Left ventricle myocardium inferior (tissue), 1 donor: ENCODE measurements around the gene ZNF107. TPM values are rescaled to one million over a fixed set of nuclear protein-coding genes. Genes with fewer than 3 reads are reported as not detected.
"Not testable (repeated sequence)": the region's sequence is repeated elsewhere in the genome, so short reads cannot be mapped to it uniquely, and the experiment has no call there.

Experiments used
- DNase-seq: peaks from one replicate; pipeline ENCODE4 v3.0.0-alpha.2; 2020
- H3K27ac ChIP-seq: fragments of 200-600 bp; replicated peaks from 2 replicates; pipeline ENCODE4 v1.8.0; 2021
- H3K27me3 ChIP-seq: fragments of 200-600 bp; 2 replicates; pipeline ENCODE4 v1.8.0; 2021; ENCODE audit warnings: low read depth
- H3K36me3 ChIP-seq: fragments of 200-600 bp; 2 replicates; pipeline ENCODE4 v1.8.0; 2021
- H3K4me1 ChIP-seq: fragments of 200-600 bp; 2 replicates; pipeline ENCODE4 v1.8.0; 2021
- H3K4me3 ChIP-seq: fragments of 200-600 bp; 2 replicates; pipeline ENCODE4 v1.8.0; 2021; ENCODE audit warnings: mild to moderate bottlenecking, moderate library complexity
- H3K9me3 ChIP-seq: fragments of 200-600 bp; replicated peaks from 2 replicates; pipeline ENCODE4 v1.8.0; 2021
- intact Hi-C: fragments of 100-400 bp; cut with micrococcal nuclease; formaldehyde crosslinking; loops from one replicate; pipeline ENCODE4 v1.11.0; 2022
- total RNA-seq: library from RNA; stranded (reverse); fragmentation: NEBNext Ultra II Directional; extraction: Animal tissue kit (Norgen Biotek cat#: 25700); gene quantifications from one replicate; pipeline ENCODE4 v1.2.1, GENCODE V29; 2021
- TF ChIP-seq, protein P1 (sequence below): fragments of 200-600 bp; IDR thresholded peaks from 2 replicates; pipeline ENCODE4 v1.8.0; 2021; ENCODE audit warnings: antibody characterized with exemption, mild to moderate bottlenecking, borderline replicate concordance
- donor health status: DM: no; HTN: yes; CAD: no; lungs with severe emphysema.

Gene ZNF107
- total RNA-seq, 1 donor from 2014 or later, result 1.4 TPM

- TF ChIP-seq, protein P1, sequence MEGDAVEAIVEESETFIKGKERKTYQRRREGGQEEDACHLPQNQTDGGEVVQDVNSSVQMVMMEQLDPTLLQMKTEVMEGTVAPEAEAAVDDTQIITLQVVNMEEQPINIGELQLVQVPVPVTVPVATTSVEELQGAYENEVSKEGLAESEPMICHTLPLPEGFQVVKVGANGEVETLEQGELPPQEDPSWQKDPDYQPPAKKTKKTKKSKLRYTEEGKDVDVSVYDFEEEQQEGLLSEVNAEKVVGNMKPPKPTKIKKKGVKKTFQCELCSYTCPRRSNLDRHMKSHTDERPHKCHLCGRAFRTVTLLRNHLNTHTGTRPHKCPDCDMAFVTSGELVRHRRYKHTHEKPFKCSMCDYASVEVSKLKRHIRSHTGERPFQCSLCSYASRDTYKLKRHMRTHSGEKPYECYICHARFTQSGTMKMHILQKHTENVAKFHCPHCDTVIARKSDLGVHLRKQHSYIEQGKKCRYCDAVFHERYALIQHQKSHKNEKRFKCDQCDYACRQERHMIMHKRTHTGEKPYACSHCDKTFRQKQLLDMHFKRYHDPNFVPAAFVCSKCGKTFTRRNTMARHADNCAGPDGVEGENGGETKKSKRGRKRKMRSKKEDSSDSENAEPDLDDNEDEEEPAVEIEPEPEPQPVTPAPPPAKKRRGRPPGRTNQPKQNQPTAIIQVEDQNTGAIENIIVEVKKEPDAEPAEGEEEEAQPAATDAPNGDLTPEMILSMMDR, result no peak
- Histone ChIP-seq H3K27ac (no peak overlapping the region), H3K27me3 (no peaks in the 10 kb centered on the region), H3K36me3 (no peaks in the 10 kb centered on the region), H3K9me3 (peaks cover 4% of the 10 kb centered on the region), H3K4me3 (no peak overlapping the region), H3K4me1 (no peaks in the 10 kb centered on the region)
- no peak for DNase-seq
- intact Hi-C loops, result no loop called here
Observed at GRCh38 chr7:64656489-64656888, 9.4 kb upstream of the ZNF107 start.

GRCh38 chr7:64662091-64662490, 3.8 kb upstream of the ZNF107 start:
- DNase-seq, H3K36me3 ChIP-seq, H3K27ac ChIP-seq, H3K9me3 ChIP-seq, intact Hi-C loops, H3K27me3 ChIP-seq, H3K4me3 ChIP-seq: not testable (repeated sequence)
- H3K4me1 ChIP-seq, result peaks cover 22% of the 10 kb centered on the region

GRCh38 chr7:64666663-64667050, 724 bp downstream of the ZNF107 start:
- Histone ChIP-seq H3K9me3 (no peaks in the 10 kb centered on the region), H3K36me3 (peaks cover 13% of the 10 kb centered on the region), H3K4me3 (peak overlapping the region; percentile 88), H3K4me1 (peaks cover 22% of the 10 kb centered on the region), H3K27me3 (no peaks in the 10 kb centered on the region), H3K27ac (peak overlapping the region; percentile 80)
- intact Hi-C loops, result no loop called here
- no peak for DNase-seq
- TF ChIP-seq, protein P1, result no peak

GRCh38 chr7:64667311-64667710, 1.4 kb downstream of the ZNF107 start:
- Histone ChIP-seq H3K27ac (no peak overlapping the region), H3K4me1 (peaks cover 22% of the 10 kb centered on the region), H3K27me3 (no peaks in the 10 kb centered on the region), H3K36me3 (peaks cover 13% of the 10 kb centered on the region), H3K4me3 (no peak overlapping the region), H3K9me3 (no peaks in the 10 kb centered on the region)
- intact Hi-C loops, result no loop called here
- TF ChIP-seq, protein P1, result no peak
- no peak for DNase-seq

GRCh38 chr7:64672414-64672813, 6.5 kb downstream of the ZNF107 start:
- intact Hi-C loops, result no loop called here
- Histone ChIP-seq H3K27me3 (no peaks in the 10 kb centered on the region), H3K9me3 (no peaks in the 10 kb centered on the region), H3K4me1 (no peaks in the 10 kb centered on the region), H3K4me3 (no peak overlapping the region), H3K36me3 (peaks cover 13% of the 10 kb centered on the region), H3K27ac (no peak overlapping the region)
- TF ChIP-seq, protein P1, result no peak
- no peak for DNase-seq

DNA sequence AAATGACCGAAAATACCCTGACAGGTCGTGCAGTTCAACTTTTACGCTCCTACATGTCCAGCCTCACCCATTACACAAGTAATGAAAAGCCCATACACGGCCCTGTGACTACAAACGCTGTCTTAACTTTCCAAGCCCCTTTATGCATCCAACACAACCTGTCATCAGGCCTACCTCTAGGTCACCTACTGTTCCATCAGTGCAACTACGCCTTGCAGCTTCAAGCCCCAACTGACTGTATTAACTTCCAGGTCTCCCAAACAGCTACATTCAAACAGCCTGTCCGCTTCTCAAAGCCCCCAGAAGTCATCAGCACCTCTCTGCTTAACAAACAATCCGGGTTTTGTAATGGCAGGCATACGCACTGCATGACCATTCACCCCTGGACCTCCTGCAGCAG, 19.2 kb downstream of the ZNF107 start:
- intact Hi-C loops, result no loop called here
- H3K27ac ChIP-seq, result no peak overlapping the region
- DNase-seq, result no peak
- H3K9me3 ChIP-seq, result no peaks in the 10 kb centered on the region
- no peaks in the 10 kb centered on the region for H3K27me3 ChIP-seq
- TF ChIP-seq, protein P1, result no peak
- no peak overlapping the region for H3K4me3 ChIP-seq
- peaks cover 7% of the 10 kb centered on the region for H3K4me1 ChIP-seq
- peaks cover 56% of the 10 kb centered on the region for H3K36me3 ChIP-seq
